ENCODE results near the gene USP13. TPM values are rescaled to one million over a fixed set of nuclear protein-coding genes. Genes with fewer than 3 reads are reported as not detected.

The USP13 gene
- total and polyA plus RNA-seq, 4 donors: 4.3 to 25.2 (median 10.4) TPM

DNA sequence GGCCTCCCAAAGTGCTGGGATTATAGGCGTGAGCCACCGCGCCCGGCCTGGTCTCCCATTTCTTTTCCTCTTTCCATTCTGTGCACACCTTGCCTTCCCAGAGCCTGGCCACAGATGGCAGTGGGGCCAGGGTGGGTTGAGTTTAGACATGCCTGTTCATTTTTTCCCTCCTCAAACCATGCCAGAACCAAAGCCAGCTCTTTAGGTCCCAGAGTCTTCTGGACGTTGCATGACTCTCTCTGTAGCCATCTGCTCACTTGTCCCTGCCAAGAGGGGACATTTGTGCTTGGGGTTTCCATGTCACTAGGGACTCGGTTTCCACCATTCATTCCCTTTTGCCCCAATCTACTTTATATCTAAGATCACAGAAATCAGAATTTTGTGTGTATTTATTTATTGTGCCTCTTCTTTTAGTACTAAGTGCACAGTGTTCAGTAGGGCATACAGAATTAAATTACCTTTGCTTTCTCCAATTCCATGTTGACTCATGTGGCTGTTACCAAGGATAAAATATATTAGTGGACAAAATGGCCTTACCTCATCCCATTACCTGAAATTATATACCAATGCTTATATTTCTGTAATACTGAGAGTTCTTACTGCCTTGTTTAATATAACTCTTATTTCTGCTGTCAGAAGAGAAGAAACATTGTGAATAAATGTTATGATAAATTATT, 49.6 kb downstream of the USP13 start:
- Histone ChIP-seq H3K9me3 (ENCODE audit: control insufficient read depth in 4 of 4, insufficient read depth in 3 of 4, low read length in 3 of 4) (no peaks in the 10 kb centered on the region), H3K4me3 (no peak overlapping the region), H3K4me1 (ENCODE audit: control insufficient read depth in 5 of 5, insufficient read depth in 5 of 5, low read length in 5 of 5) (peaks cover 0 to 17% (median 0%) of the 10 kb centered on the region in 5 donors), H3K27ac (ENCODE audit: low read depth in 1 of 2, low read length in 1 of 2) (no peak overlapping the region), H3K36me3 (ENCODE audit: control insufficient read depth in 4 of 4, insufficient read depth in 4 of 4, low read length in 4 of 4) (peaks cover 0 to 8% (median 6%) of the 10 kb centered on the region in 4 donors), H3K9ac (ENCODE audit: insufficient read depth in 1 of 2, low read length in 2 of 2) (no peak overlapping the region), H3K27me3 (ENCODE audit: control insufficient read depth in 3 of 3, insufficient read depth in 3 of 3, low read length in 2 of 3) (no peaks in the 10 kb centered on the region)
- no peak for DNase-seq
- WGBS, 2 donors: 98 to 99% methylated on average over 4 to 6 of the region's 6 CpGs
- no peak for ATAC-seq (ENCODE audit: insufficient read depth, low FRiP score)
- TF ChIP-seq, protein P1, sequence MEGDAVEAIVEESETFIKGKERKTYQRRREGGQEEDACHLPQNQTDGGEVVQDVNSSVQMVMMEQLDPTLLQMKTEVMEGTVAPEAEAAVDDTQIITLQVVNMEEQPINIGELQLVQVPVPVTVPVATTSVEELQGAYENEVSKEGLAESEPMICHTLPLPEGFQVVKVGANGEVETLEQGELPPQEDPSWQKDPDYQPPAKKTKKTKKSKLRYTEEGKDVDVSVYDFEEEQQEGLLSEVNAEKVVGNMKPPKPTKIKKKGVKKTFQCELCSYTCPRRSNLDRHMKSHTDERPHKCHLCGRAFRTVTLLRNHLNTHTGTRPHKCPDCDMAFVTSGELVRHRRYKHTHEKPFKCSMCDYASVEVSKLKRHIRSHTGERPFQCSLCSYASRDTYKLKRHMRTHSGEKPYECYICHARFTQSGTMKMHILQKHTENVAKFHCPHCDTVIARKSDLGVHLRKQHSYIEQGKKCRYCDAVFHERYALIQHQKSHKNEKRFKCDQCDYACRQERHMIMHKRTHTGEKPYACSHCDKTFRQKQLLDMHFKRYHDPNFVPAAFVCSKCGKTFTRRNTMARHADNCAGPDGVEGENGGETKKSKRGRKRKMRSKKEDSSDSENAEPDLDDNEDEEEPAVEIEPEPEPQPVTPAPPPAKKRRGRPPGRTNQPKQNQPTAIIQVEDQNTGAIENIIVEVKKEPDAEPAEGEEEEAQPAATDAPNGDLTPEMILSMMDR (IDR thresholded peaks at IDR 0.05; ENCODE audit: control extremely low read depth, extremely low read depth): no peak

DNA sequence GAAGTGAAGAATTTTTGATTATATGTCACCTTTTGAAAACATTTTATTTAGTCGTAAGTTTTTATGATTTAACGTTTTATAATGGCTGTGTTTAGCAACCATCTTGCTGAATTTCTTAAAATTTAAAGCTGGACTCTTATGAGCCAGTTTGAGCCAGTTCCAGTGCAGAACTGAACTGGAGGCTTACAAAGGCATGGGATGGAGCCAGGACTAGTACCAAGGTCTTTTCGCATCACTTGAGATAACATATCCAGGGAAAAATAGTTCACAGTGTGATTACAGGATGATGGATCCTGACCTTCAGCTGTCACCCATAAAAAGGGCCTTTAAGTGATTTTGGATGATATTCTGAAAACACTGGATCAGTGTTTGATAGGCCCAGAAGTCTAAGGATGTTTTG, 51.0 kb downstream of the USP13 start:
- WGBS, 2 donors: 95 to 97% methylated on average over 3 of the region's 3 CpGs
- H3K9me3 ChIP-seq (ENCODE audit: control insufficient read depth in 4 of 4, insufficient read depth in 3 of 4, low read length in 3 of 4): no peaks in the 10 kb centered on the region
- no peak overlapping the region for H3K4me3 ChIP-seq
- no peak for DNase-seq
- no peak for ATAC-seq (ENCODE audit: insufficient read depth, low FRiP score)
- no peak overlapping the region for H3K9ac ChIP-seq (ENCODE audit: insufficient read depth in 1 of 2, low read length in 2 of 2)
- H3K27me3 ChIP-seq (ENCODE audit: control insufficient read depth in 3 of 3, insufficient read depth in 3 of 3, low read length in 2 of 3): no peaks in the 10 kb centered on the region
- H3K36me3 ChIP-seq (ENCODE audit: control insufficient read depth in 4 of 4, insufficient read depth in 4 of 4, low read length in 4 of 4): peaks cover 3 to 12% (median 8%) of the 10 kb centered on the region in 4 donors
- H3K4me1 ChIP-seq (ENCODE audit: control insufficient read depth in 5 of 5, insufficient read depth in 5 of 5, low read length in 5 of 5): peaks cover 0 to 14% (median 0%) of the 10 kb centered on the region in 5 donors
- peak overlapping the region in 1 of 2 donors; percentile 5 for H3K27ac ChIP-seq (ENCODE audit: low read depth in 1 of 2, low read length in 1 of 2)
- TF ChIP-seq, protein P1 (IDR thresholded peaks at IDR 0.05; ENCODE audit: control extremely low read depth, extremely low read depth): no peak

DNA sequence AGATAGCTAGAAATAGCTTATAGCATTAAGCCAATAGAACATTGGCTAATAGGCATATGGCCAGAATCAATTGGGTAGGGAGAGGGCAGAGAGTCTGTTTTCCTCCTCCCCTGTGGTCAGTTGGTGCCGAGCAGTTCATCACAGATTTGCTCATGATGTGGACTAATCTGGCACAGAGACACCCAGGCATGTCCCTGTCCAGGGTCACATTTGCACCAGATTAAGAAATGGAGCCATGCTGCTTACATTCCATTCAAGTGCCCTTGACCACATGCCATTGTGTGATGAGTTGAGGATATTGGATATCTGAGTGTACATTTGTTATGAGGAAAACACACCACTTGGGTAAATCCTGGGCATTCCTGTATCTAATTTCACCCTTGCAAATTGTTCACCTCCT, 53.4 kb downstream of the USP13 start:
- H3K4me3 ChIP-seq: no peak overlapping the region
- TF ChIP-seq, protein P1 (IDR thresholded peaks at IDR 0.05; ENCODE audit: control extremely low read depth, extremely low read depth): no peak
- peaks cover 0 to 11% (median 0%) of the 10 kb centered on the region in 5 donors for H3K4me1 ChIP-seq (ENCODE audit: control insufficient read depth in 5 of 5, insufficient read depth in 5 of 5, low read length in 5 of 5)
- peaks cover 9 to 13% (median 11%) of the 10 kb centered on the region in 4 donors for H3K36me3 ChIP-seq (ENCODE audit: control insufficient read depth in 4 of 4, insufficient read depth in 4 of 4, low read length in 4 of 4)
- 64 to 83% methylated on average over 1 of the region's 1 CpG for WGBS, 2 donors
- no peaks in the 10 kb centered on the region for H3K9me3 ChIP-seq (ENCODE audit: control insufficient read depth in 4 of 4, insufficient read depth in 3 of 4, low read length in 3 of 4)
- ATAC-seq (ENCODE audit: insufficient read depth, low FRiP score) (no peak), DNase-seq (no peak)
- no peak overlapping the region for H3K27ac ChIP-seq (ENCODE audit: low read depth in 1 of 2, low read length in 1 of 2)
- no peaks in the 10 kb centered on the region for H3K27me3 ChIP-seq (ENCODE audit: control insufficient read depth in 3 of 3, insufficient read depth in 3 of 3, low read length in 2 of 3)
- H3K9ac ChIP-seq (ENCODE audit: insufficient read depth in 1 of 2, low read length in 2 of 2): no peak overlapping the region
